ENCODE data around the gene CNDP1.

The CNDP1 gene

DNA sequence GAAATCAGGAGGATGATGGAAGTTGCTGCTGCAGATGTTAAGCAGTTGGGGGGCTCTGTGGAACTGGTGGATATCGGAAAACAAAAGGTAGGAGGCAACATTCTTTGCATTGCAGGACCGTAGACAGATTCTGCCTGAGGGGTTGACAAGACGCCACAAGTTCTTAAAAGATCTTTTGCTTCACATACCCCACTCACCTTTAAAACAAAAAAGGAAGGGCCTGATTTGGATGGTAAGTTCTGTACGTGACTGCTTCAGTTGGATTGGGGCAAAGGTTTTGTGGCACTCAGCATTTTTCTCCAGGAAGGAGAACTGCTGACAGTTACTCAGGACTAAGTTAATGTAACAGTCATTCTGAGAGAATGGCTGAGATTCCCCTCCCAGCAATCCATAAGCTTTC lies 32.9 kb upstream of the CNDP1 start:
- TF ChIP-seq, protein P1, sequence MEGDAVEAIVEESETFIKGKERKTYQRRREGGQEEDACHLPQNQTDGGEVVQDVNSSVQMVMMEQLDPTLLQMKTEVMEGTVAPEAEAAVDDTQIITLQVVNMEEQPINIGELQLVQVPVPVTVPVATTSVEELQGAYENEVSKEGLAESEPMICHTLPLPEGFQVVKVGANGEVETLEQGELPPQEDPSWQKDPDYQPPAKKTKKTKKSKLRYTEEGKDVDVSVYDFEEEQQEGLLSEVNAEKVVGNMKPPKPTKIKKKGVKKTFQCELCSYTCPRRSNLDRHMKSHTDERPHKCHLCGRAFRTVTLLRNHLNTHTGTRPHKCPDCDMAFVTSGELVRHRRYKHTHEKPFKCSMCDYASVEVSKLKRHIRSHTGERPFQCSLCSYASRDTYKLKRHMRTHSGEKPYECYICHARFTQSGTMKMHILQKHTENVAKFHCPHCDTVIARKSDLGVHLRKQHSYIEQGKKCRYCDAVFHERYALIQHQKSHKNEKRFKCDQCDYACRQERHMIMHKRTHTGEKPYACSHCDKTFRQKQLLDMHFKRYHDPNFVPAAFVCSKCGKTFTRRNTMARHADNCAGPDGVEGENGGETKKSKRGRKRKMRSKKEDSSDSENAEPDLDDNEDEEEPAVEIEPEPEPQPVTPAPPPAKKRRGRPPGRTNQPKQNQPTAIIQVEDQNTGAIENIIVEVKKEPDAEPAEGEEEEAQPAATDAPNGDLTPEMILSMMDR (IDR thresholded peaks at IDR 0.05): no peak
- Histone ChIP-seq H3K4me3 (no peak overlapping the region), H3K36me3 (peaks cover 52 to 61% (median 53%) of the 10 kb centered on the region in 3 donors)

DNA sequence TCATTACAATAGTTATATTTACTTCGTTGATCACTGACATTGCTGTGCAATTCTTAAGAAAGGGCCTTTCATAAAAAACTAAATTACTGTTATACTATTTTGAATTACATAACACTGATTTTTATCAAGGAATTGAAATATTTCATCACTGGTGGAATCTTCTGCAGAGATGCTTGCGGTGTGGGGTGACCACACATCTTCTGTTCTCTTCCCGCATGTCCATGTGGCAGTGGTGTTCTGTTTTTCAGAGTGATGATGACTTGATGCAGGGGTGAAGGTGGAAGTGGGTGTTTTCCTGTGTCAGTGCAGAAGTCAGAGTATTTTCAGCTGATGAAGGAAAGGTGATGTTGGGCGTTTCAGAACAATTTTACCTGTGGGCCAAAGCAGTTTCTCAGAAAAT lies 31.2 kb upstream of the CNDP1 start:
- TF ChIP-seq, protein P1 (IDR thresholded peaks at IDR 0.05): no peak
- peak in 1 of 2 donors; percentile 13 for DNase-seq
- intact Hi-C loops (cut with DNase I; ENCODE audit: low total_unique reads): no loop called here

More for the DNA sequence above, 32.9 kb upstream of the CNDP1 start:
- peak in 1 of 2 donors; percentile 15 for DNase-seq
- intact Hi-C loops (cut with DNase I; ENCODE audit: low total_unique reads): no loop called here
- Histone ChIP-seq H3K4me1 (peaks cover 0 to 21% (median 13%) of the 10 kb centered on the region in 4 donors), H3K27me3 (no peaks in the 10 kb centered on the region), H3K9me3 (no peaks in the 10 kb centered on the region), H3K27ac (no peak overlapping the region)

DNA sequence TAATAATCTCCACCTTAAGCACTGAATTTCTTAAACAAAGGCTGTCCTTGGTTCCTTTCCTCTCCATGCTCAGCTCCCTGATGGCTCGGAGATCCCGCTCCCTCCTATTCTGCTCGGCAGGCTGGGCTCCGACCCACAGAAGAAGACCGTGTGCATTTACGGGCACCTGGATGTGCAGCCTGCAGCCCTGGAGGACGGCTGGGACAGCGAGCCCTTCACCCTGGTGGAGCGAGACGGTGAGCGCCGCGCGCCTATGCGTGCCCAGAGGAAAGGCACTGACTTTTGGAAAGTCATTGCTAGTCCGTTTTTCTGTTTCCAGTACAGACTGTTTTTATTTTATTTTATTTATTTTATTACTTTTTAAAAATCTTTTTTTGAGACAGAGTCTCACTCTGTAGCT lies 28.5 kb upstream of the CNDP1 start:
- no peak for DNase-seq
- Histone ChIP-seq H3K27ac (no peak overlapping the region), H3K27me3 (no peaks in the 10 kb centered on the region), H3K4me3 (no peak overlapping the region), H3K9me3 (no peaks in the 10 kb centered on the region), H3K4me1 (no peaks in the 10 kb centered on the region), H3K36me3 (peaks cover 92 to 100% (median 94%) of the 10 kb centered on the region in 3 donors)
- intact Hi-C loops (cut with DNase I; ENCODE audit: low total_unique reads): no loop called here
- TF ChIP-seq, protein P1 (IDR thresholded peaks at IDR 0.05): no peak

More for the DNA sequence above, 31.2 kb upstream of the CNDP1 start:
- Histone ChIP-seq H3K27me3 (no peaks in the 10 kb centered on the region), H3K4me1 (peaks cover 0 to 8% (median 2%) of the 10 kb centered on the region in 4 donors), H3K4me3 (no peak overlapping the region), H3K9me3 (no peaks in the 10 kb centered on the region), H3K36me3 (peaks cover 68 to 79% (median 69%) of the 10 kb centered on the region in 3 donors), H3K27ac (no peak overlapping the region)

DNA sequence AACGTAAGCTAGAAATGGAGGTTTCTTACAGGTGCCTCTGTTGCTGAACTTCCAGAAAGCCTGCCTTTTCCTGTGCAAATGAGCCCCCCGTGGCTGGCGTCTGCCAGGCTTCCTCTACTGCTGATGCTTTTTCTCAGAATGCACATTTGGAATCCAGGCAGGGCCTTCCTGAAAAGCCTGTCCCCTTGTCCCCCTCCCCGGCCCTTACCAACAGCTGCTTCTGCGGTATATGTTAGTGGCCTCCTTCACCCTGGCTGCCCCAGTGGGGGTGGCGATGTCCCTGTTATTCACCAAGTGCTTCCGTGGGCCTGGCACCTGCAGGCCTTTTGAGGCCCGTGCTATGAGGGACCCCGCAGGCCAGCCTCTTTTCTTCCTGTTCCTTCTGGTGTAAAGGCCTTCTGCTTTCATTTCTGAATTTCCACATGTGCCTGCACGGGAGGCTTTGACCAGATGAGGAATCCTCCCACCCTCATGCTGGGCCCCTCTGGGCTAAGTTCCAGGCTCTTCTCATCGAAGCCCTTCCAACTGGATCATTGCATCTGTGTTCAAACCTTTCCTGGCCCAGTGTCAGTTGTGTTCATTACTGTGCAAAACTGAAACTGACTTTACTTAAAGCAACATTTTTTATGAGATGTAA lies 27.7 kb upstream of the CNDP1 start:
- no peak overlapping the region for H3K27ac ChIP-seq
- H3K4me1 ChIP-seq: no peaks in the 10 kb centered on the region
- no peaks in the 10 kb centered on the region for H3K9me3 ChIP-seq
- TF ChIP-seq, protein P1 (IDR thresholded peaks at IDR 0.05): no peak
- H3K36me3 ChIP-seq: peaks cover 87 to 100% (median 96%) of the 10 kb centered on the region in 3 donors
- no peaks in the 10 kb centered on the region for H3K27me3 ChIP-seq
- intact Hi-C loops (cut with DNase I; ENCODE audit: low total_unique reads): no loop called here
- no peak for DNase-seq
- no peak overlapping the region for H3K4me3 ChIP-seq

DNA sequence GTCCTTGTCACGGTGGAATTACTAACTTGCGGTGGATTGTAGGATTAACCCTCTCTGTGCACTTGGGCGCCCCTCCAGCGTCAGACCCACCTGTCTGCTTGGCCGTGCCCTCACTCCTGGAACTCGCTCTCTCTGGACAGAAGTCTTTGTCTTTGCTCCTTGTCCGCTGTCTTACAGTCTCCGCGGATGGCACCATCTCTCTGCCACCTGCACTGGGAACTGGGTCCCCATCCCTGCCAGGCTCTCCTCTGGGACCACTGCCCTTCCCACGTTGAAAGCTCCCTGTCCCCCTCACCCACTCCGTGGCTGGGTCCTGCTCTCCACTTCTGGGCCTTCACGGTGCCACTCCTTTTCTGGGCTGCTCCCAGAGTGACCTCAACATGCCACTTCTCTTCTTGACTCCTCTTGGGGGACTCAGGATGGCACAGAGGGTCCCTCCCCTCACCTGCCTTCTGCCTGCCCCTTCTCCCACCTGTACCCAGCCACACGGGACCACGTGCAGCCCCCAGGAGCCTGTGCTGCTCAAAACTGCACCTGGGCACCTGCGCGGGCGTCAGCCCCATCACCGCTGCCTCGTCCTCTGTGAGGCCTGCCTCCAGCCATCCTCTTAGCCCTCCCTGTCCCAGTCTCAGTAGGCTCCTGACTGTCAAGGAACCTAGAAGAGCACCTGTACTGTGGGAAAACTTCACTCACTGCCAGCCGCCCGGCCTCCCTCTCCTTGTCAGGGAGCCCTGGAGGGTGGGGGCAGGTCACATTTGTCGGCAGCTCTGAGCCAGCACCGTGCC lies 27.0 kb upstream of the CNDP1 start:
- TF ChIP-seq, protein P1 (IDR thresholded peaks at IDR 0.05): no peak
- H3K27me3 ChIP-seq: no peaks in the 10 kb centered on the region
- no peak overlapping the region for H3K27ac ChIP-seq
- DNase-seq: peak in 1 of 2 donors; percentile 54
- H3K4me1 ChIP-seq: no peaks in the 10 kb centered on the region
- intact Hi-C loops (cut with DNase I; ENCODE audit: low total_unique reads): no loop called here
- H3K36me3 ChIP-seq: peaks cover 87 to 100% (median 96%) of the 10 kb centered on the region in 3 donors
- H3K4me3 ChIP-seq: no peak overlapping the region
- no peaks in the 10 kb centered on the region for H3K9me3 ChIP-seq

All from tibial artery (tissue), 4 donors.